K562 (cell line): ENCODE measurements around the gene OR51I1. TPM values are rescaled to one million over a fixed set of nuclear protein-coding genes. Genes with fewer than 3 reads are reported as not detected.

Experiments used
- ATAC-seq: fragments of 200-7000 bp; cut with Tn5 transposase; 3 replicates; pipeline ENCODE4 v1.9.1; 2020; ENCODE audit warnings: moderate library complexity
- BruUV-seq: library from RNA; stranded (reverse); fragments of 400-500 nt; replicated peaks from 2 replicates; lab custom pipeline; 2021; lab: Mats Ljungman, UMichigan
- CTCF ChIA-PET: fragments of 300-600 bp; formaldehyde crosslinking; extraction: SDS; loops from one replicate; lab custom pipeline; 2021; ENCODE audit warnings: low intra/inter-chr PET ratio; lab: Yijun Ruan, JAX
- POLR2A ChIA-PET: fragments of 300-600, 350-650 bp; sonication (Branson Sonifier 250); formaldehyde crosslinking; extraction: SDS; loops from one replicate; lab custom pipeline; 2021; ENCODE audit warnings: antibody characterized with exemption, inconsistent platforms; lab: Yijun Ruan, JAX
- DNase-seq, 4 experiments: peaks; one replicate each; pipeline versions ENCODE4 v3.0.0 to v3.0.0-alpha.2; 2011 to 2018; ENCODE audit warnings: low spot score in 3 of 4, mixed read lengths in 3 of 4; ENCODE audit errors: extremely low read depth in 1 of 4
- FAIRE-seq: peaks from 2 replicates; lab custom pipeline; 2011; peaks lifted over from hg19 to GRCh38; lab: Jason Lieb, UNC
- H2AFZ ChIP-seq: 2 replicates; pipeline ENCODE4 v1.6.0; 2011; ENCODE audit warnings: low read depth, low read length, control low read depth, inconsistent platforms
- H3K27ac ChIP-seq: fragments of 200-600 bp; 3 replicates; pipeline ENCODE4 v1.8.0; 2011; ENCODE audit warnings: low read depth, mild to moderate bottlenecking, control low read depth, inconsistent platforms, low read length, moderate library complexity, mixed read lengths; ENCODE audit errors: extremely low read depth
- H3K27me3 ChIP-seq, 2 experiments: fragments of 300-600 bp in 1 of 2; 2 replicates in 1 of 2; 3 replicates in 1 of 2; pipeline versions ENCODE4 v1.6.0 to v1.8.0; 2011; ENCODE audit warnings: inconsistent platforms in 2 of 2, low read length in 2 of 2, mild to moderate bottlenecking in 1 of 2, mixed read lengths in 1 of 2, moderate library complexity in 1 of 2; ENCODE audit not compliant: control insufficient read depth in 2 of 2, insufficient read depth in 2 of 2
- H3K36me3 ChIP-seq: fragments of 300-600 bp; 3 replicates; pipeline ENCODE4 v1.8.0; 2011; ENCODE audit warnings: mild to moderate bottlenecking, low read length, inconsistent platforms; ENCODE audit not compliant: control insufficient read depth, insufficient read depth
- H3K4me1 ChIP-seq, 2 experiments: fragments of 200-600 bp in 1 of 2; replicated peaks in 1 of 2; 2 replicates in 1 of 2; 3 replicates in 1 of 2; pipeline versions ENCODE4 v1.5.1 to v1.8.0; 2011; ENCODE audit warnings: inconsistent platforms in 2 of 2, low read length in 2 of 2, mild to moderate bottlenecking in 1 of 2, mixed read lengths in 1 of 2, moderate library complexity in 1 of 2; ENCODE audit not compliant: control insufficient read depth in 2 of 2, insufficient read depth in 2 of 2
- H3K4me2 ChIP-seq: 2 replicates; pipeline ENCODE4 v1.6.1; 2011; ENCODE audit warnings: low read length, control low read depth, inconsistent platforms, mixed read lengths; ENCODE audit not compliant: insufficient read depth
- H3K4me3 ChIP-seq: fragments of 200-600 bp; sonication (generic), shearing (Covaris generic); 2 replicates; pipeline ENCODE4 v1.5.1; 2016; ENCODE audit warnings: control low read depth, inconsistent platforms
- H3K79me2 ChIP-seq: fragments of 200-600 bp; 3 replicates; pipeline ENCODE4 v1.8.0; 2011; ENCODE audit warnings: low read length, inconsistent platforms; ENCODE audit not compliant: control insufficient read depth, insufficient read depth
- H3K9ac ChIP-seq, 2 experiments: 2 replicates each; pipeline versions ENCODE4 v1.6.0 to v1.6.1; 2011; ENCODE audit warnings: low read depth in 2 of 2, low read length in 2 of 2, control low read depth in 1 of 2, inconsistent platforms in 1 of 2, mild to moderate bottlenecking in 1 of 2, mixed read lengths in 1 of 2; ENCODE audit not compliant: insufficient read depth in 1 of 2
- H3K9me1 ChIP-seq: one replicate; pipeline ENCODE4 v1.6.0; 2011; ENCODE audit warnings: inconsistent platforms, mild to moderate bottlenecking, low read length, moderate library complexity; ENCODE audit not compliant: control insufficient read depth, insufficient read depth
- H3K9me3 ChIP-seq: replicated peaks from 2 replicates; pipeline ENCODE4 v1.5.1; 2011; ENCODE audit warnings: low read depth, low read length, inconsistent platforms; ENCODE audit not compliant: control insufficient read depth, insufficient read depth
- H4K20me1 ChIP-seq: replicated peaks from 2 replicates; pipeline ENCODE4 v1.6.1; 2011; ENCODE audit warnings: low read length, inconsistent platforms, mixed read lengths; ENCODE audit not compliant: control insufficient read depth, insufficient read depth
- BRCA1 ChIP-seq, 2 experiments: fragments of 450-650 bp in 1 of 2; sonication (generic) in 1 of 2; formaldehyde crosslinking in 1 of 2; IDR thresholded peaks; 2 replicates each; pipeline versions ENCODE4 v1.5.0 to v1.6.1; 2017 to 2020; ENCODE audit warnings: mild to moderate bottlenecking in 1 of 2, missing genetic modification reagents in 1 of 2
- CBX2 ChIP-seq: fragments of 200-600 bp; sonication (generic); IDR thresholded peaks from one replicate; pipeline ENCODE4 v1.6.1; 2012; ENCODE audit warnings: mild to moderate bottlenecking, low read length, inconsistent platforms; ENCODE audit not compliant: insufficient read depth, poor library complexity, severe bottlenecking
- FOXM1 ChIP-seq, 2 experiments: fragments of 450-650 bp in 1 of 2; sonication (generic) in 1 of 2; formaldehyde crosslinking in 1 of 2; IDR thresholded peaks; 2 replicates each; pipeline versions ENCODE4 v1.6.1 to v1.9.0; 2017 to 2022; ENCODE audit warnings: low read depth in 2 of 2, mild to moderate bottlenecking in 2 of 2, missing genetic modification reagents in 1 of 2, moderate library complexity in 1 of 2
- KDM2B ChIP-seq: fragments of 250-450 bp; sonication (Bioruptor Pico); IDR thresholded peaks from 2 replicates; pipeline ENCODE4 v1.8.0; 2021; ENCODE audit warnings: mild to moderate bottlenecking, moderate library complexity
- RBM17 ChIP-seq: fragments of 200-400 bp; formaldehyde crosslinking; IDR thresholded peaks from 2 replicates; pipeline ENCODE4 v1.6.1; 2017; ENCODE audit warnings: low read depth, mild to moderate bottlenecking, low read length, borderline replicate concordance
- RHOXF2B ChIP-seq: fragments of 250-450 bp; sonication (Bioruptor Pico); conservative IDR thresholded peaks from 2 replicates; pipeline ENCODE4 v1.5.1; 2021
- SOX6 ChIP-seq: fragments of 450-650 bp; IDR thresholded peaks from 2 replicates; pipeline ENCODE4 v1.6.1; 2014; ENCODE audit warnings: mild to moderate bottlenecking
- XRCC3 ChIP-seq: fragments of 450-650 bp; IDR thresholded peaks from 2 replicates; pipeline ENCODE4 v1.6.1; 2017; ENCODE audit warnings: mild to moderate bottlenecking, moderate library complexity
- ZNF217 ChIP-seq: sonication (generic); formaldehyde crosslinking; IDR thresholded peaks from 2 replicates; pipeline ENCODE4 v1.8.0; 2022; ENCODE audit warnings: mild to moderate bottlenecking, missing genetic modification reagents
- ZNF23 ChIP-seq: fragments of 250-450 bp; sonication (Bioruptor Pico); IDR thresholded peaks from 2 replicates; pipeline ENCODE4 v1.4.0; 2020; ENCODE audit warnings: mild to moderate bottlenecking
- ZNF609 ChIP-seq: sonication (generic); formaldehyde crosslinking; IDR thresholded peaks from 2 replicates; pipeline ENCODE4 v1.8.1; 2023; ENCODE audit warnings: missing genetic modification reagents, mild to moderate bottlenecking, borderline replicate concordance
- WGBS: fragments of 100-300 bp; shearing (Covaris generic); methylation state at CpG from one replicate; pipeline ENCODE4 v1.1.6; 2016; ENCODE audit warnings: low coverage, mixed read lengths; ENCODE audit not compliant: insufficient coverage; ENCODE audit errors: missing lambda C conversion rate; 5-methylcytosine and 5-hydroxymethylcytosine counted together
- in situ Hi-C: fragments of 300-500 bp; cut with MboI; formaldehyde crosslinking; loops from 4 replicates; pipeline ENCODE4 v1.15.0; 2018; ENCODE audit warnings: inconsistent platforms, mixed read lengths
- intact Hi-C: fragments of 100-400 bp; cut with micrococcal nuclease; formaldehyde crosslinking; loops from 2 replicates; pipeline ENCODE4 v1.14.2; 2022
- polyA plus RNA-seq, 8 experiments: library from polyadenylated mRNA; depleted of rRNA in 4 of 8; stranded (reverse) in 5 of 8; unstranded in 3 of 8; fragments of >200 nt; fragmentation: Nextera tagmentation in 2 of 8; fragmentation: Illumina TruSeq in 1 of 8; extraction: Ambion mirVana in 2 of 8; extraction: Trizol in 1 of 8; gene quantifications; 2 replicates each; pipeline versions ENCODE4 v1.2.1 to v1.2.3, GENCODE V29; 2011 to 2014; ENCODE audit warnings: inconsistent platforms in 1 of 8, missing spikeins in 1 of 8
- total RNA-seq, 7 experiments: library from RNA; depleted of rRNA in 6 of 7; stranded (reverse); fragments of >200 nt in 6 of 7; fragmentation: Illumina TruSeq in 2 of 7; extraction: Trizol in 2 of 7; gene quantifications; 2 replicates each; pipeline versions ENCODE4 v1.2.1 to v1.2.3, GENCODE V29; 2011 to 2021; ENCODE audit warnings: low replicate concordance in 1 of 7

The OR51I1 gene
- total and polyA plus RNA-seq, 9 of the 15 experiments (the other 6 are each of a cell fraction or from before 2014, with no cell fraction given), result 0.42 to 11.0 (median 2.8) TPM

DNA sequence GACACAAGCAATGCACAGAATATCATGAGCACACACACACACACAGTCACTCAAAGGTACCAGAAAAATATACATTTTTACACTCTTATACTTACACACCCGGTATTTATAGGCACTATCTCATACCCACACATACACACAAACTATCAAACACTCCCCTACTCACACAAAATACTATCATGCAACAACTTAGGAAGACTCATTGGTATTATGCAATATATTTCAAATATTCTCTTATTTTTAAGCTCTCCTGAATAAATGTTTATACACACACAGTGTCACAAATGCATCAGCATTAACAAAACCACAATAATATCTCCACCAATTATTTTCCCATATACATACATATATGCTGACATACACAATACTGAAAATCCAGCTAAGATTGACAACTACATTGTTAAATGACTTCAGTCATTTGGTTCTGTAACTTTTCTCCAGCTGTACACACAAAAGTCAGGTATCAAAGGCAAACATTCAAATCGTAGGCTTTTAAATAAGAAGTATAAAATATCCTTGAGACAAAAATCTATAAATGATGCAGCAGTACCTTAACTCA is 2.6 kb upstream of the OR51I1 start (continued):
- TF ChIP-seq XRCC3, result no peak

GRCh38 chr11:5423131-5423530 is 18.2 kb downstream of the OR51I1 start:
- POLR2A ChIA-PET, result no interaction called here
- H3K9me1 ChIP-seq, result no peaks in the 10 kb centered on the region
- in situ Hi-C loops, result no loop called here
- TF ChIP-seq ZNF609 (CRISPR knock-in tag), result no peak
- no peak for TF ChIP-seq KDM2B (CRISPR knock-in tag)
- TF ChIP-seq RHOXF2B (CRISPR knock-in tag), result no peak
- no peak for TF ChIP-seq ZNF23 (CRISPR knock-in tag)
- TF ChIP-seq ZNF217 (CRISPR knock-in tag), result no peak
- no peak for TF ChIP-seq BRCA1 (IDR thresholded peaks at IDR 0.05)
- TF ChIP-seq BRCA1 (CRISPR knock-in tag; IDR thresholded peaks at IDR 0.05), result no peak
- TF ChIP-seq RBM17, result no peak
- no peak for TF ChIP-seq FOXM1 (IDR thresholded peaks at IDR 0.05; ENCODE audit: low read depth)
- no peak for TF ChIP-seq FOXM1 (CRISPR knock-in tag; IDR thresholded peaks at IDR 0.05; ENCODE audit: low read depth)
- no peak for TF ChIP-seq CBX2
- no peak for TF ChIP-seq SOX6
- TF ChIP-seq, all 486 proteins: peak for 0
- H3K4me3 ChIP-seq, result no peak overlapping the region
- peaks cover 66% of the 10 kb centered on the region for H3K36me3 ChIP-seq
- ATAC-seq, result no peak
- no peak for FAIRE-seq
- DNase-seq, result no peak
- no peak overlapping the region for H3K9ac ChIP-seq
- no peaks in the 10 kb centered on the region for H3K4me1 ChIP-seq
- no peaks in the 10 kb centered on the region for H4K20me1 ChIP-seq
- H3K4me2 ChIP-seq, result no peak overlapping the region
- intact Hi-C loops, result no loop called here
- H3K27me3 ChIP-seq, result no peaks in the 10 kb centered on the region
- no peaks in the 10 kb centered on the region for H3K9me3 ChIP-seq
- H3K27ac ChIP-seq, result no peak overlapping the region
- H3K79me2 ChIP-seq, result peaks cover 48% of the 10 kb centered on the region
- CTCF ChIA-PET, result no interaction called here
- no peak overlapping the region for H2AFZ ChIP-seq
- 68% methylated on average over 3 of the region's 3 CpGs for WGBS
- BruUV-seq, result no TSS peak
